Measurements from ENCODE around the gene NID2. TPM values are rescaled to one million over a fixed set of nuclear protein-coding genes. Genes with fewer than 3 reads are reported as not detected.

NID2 gene
- total and polyA plus RNA-seq, 3 donors from 2014 or later = 5.3 to 10.6 (median 8.1) TPM

- peaks cover 6% of the 10 kb centered on the region for H3K4me1 ChIP-seq
- no peaks in the 10 kb centered on the region for H3K9me3 ChIP-seq
- intact Hi-C loops (cut with DNase I; ENCODE audit: low total_unique reads) = no loop called here
- H3K27ac ChIP-seq = no peak overlapping the region
- no peaks in the 10 kb centered on the region for H3K36me3 ChIP-seq (ENCODE audit: low read depth, missing control alignments)
- no peaks in the 10 kb centered on the region for H3K27me3 ChIP-seq
- DNase-seq = no peak
- TF ChIP-seq POLR2A (IDR thresholded peaks at IDR 0.05) = no peak
- no peak for TF ChIP-seq CTCF (IDR thresholded peaks at IDR 0.05)
- H3K4me3 ChIP-seq = no peak overlapping the region
Observed at GRCh38 chr14:51960866-51961265, 108.0 kb downstream of the NID2 start.

DNA sequence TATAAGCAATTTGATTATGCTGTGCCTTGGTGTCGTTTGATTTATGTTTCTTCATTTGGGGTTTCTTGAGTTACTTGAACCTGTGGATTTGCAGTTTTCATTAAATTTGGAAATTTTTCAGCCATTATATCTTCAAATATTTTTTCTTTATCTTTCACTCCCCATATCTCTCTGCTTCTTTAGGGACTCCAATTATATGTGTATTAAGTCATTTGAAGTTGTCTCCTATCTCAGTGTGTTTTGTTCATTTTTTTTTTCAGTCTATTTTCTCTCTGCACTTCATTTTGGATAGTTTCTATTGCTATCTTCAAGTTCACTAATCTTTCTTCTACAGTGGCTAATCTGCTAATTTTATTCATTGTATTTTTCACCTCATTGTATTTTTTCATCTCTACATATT is 108.9 kb downstream of the NID2 start:
- Histone ChIP-seq H3K4me3 (no peak overlapping the region), H3K27ac (no peak overlapping the region), H3K4me1 (peaks cover 6% of the 10 kb centered on the region), H3K36me3 (ENCODE audit: low read depth, missing control alignments) (no peaks in the 10 kb centered on the region), H3K9me3 (no peaks in the 10 kb centered on the region), H3K27me3 (no peaks in the 10 kb centered on the region)
- WGBS, 2 donors = 92 to 95% methylated on average over 1 of the region's 1 CpG
- no peak for TF ChIP-seq POLR2A (IDR thresholded peaks at IDR 0.05)
- no peak for TF ChIP-seq CTCF (IDR thresholded peaks at IDR 0.05)
- DNase-seq = no peak
- intact Hi-C loops (cut with DNase I; ENCODE audit: low total_unique reads) = no loop called here

DNA sequence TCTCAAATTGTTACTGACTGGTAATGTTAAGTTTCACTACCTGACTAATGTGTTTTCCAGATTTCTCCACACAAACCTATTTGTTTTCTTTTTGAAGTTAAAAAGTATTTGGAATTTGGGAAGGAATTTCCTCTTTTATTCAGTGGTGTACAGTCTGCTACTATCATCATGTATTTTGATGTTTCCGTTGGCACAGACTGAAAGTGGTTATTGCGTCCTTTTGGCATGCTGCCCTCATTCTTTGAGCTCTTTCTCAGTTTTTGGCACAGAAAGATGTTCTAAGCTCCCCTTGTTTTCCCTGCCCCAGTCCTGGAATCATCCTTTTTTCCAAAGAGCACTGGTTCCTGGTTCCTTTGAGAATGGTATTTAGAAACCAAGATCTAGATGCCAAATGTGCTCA is 110.9 kb downstream of the NID2 start:
- DNase-seq = no peak
- Histone ChIP-seq H3K27me3 (no peaks in the 10 kb centered on the region), H3K4me1 (no peaks in the 10 kb centered on the region), H3K4me3 (no peak overlapping the region), H3K27ac (no peak overlapping the region), H3K36me3 (ENCODE audit: low read depth, missing control alignments) (no peaks in the 10 kb centered on the region), H3K9me3 (no peaks in the 10 kb centered on the region)
- 31 to 56% methylated on average over 2 of the region's 2 CpGs for WGBS, 2 donors
- no peak for TF ChIP-seq CTCF (IDR thresholded peaks at IDR 0.05)
- no peak for TF ChIP-seq POLR2A (IDR thresholded peaks at IDR 0.05)
- intact Hi-C loops (cut with DNase I; ENCODE audit: low total_unique reads) = no loop called here

Other genes starting within 250 kb of the NID2 start
- gene GNG2, start 208.4 kb downstream of the NID2 start, total RNA-seq = 100 to 1,000 TPM; 248 to 312 TPM
- gene GNG2, start 208.4 kb downstream of the NID2 start, polyA plus RNA-seq (ENCODE audit: insufficient read depth, low read depth, low replicate concordance) = 250 TPM
- gene RTRAF, start 79.5 kb downstream of the NID2 start, total RNA-seq = 100 to 1,000 TPM; 157 to 170 TPM
- 439 TPM for gene RTRAF, start 79.5 kb downstream of the NID2 start, polyA plus RNA-seq (ENCODE audit: insufficient read depth, low read depth, low replicate concordance)
- 1 to 10 TPM in 1 of 2 donors, under 1 TPM in 1; 0.16 to 1.3 TPM for gene PTGDR, start 198.6 kb upstream of the NID2 start, total RNA-seq
- gene PTGDR, start 198.6 kb upstream of the NID2 start, polyA plus RNA-seq (ENCODE audit: insufficient read depth, low read depth, low replicate concordance) = 0.54 TPM
- 1 to 10 TPM; 2.7 to 4.0 TPM for gene PTGER2, start 245.3 kb upstream of the NID2 start, total RNA-seq
- 5.3 TPM for gene PTGER2, start 245.3 kb upstream of the NID2 start, polyA plus RNA-seq (ENCODE audit: insufficient read depth, low read depth, low replicate concordance)

All from testis (tissue), 3 donors.